AG09309 (cell line): Measurements from ENCODE around the gene ADGRD1.

ENCODE experiments used
- DNase-seq: peaks from one replicate; pipeline ENCODE4 v3.0.0-alpha.2; 2010; ENCODE audit warnings: low read depth
- H3K4me3 ChIP-seq: 2 replicates; pipeline ENCODE4 v1.5.1; 2011; ENCODE audit warnings: mild to moderate bottlenecking, low read depth, low read length, moderate library complexity; ENCODE audit not compliant: control insufficient read depth
- TF ChIP-seq, protein P1 (sequence below): IDR thresholded peaks from 2 replicates; pipeline ENCODE4 v1.5.1; 2011; ENCODE audit warnings: mild to moderate bottlenecking, low read depth, low read length, inconsistent platforms; ENCODE audit not compliant: insufficient read depth, control insufficient read depth; ENCODE audit errors: missing control alignments

The ADGRD1 gene

DNA sequence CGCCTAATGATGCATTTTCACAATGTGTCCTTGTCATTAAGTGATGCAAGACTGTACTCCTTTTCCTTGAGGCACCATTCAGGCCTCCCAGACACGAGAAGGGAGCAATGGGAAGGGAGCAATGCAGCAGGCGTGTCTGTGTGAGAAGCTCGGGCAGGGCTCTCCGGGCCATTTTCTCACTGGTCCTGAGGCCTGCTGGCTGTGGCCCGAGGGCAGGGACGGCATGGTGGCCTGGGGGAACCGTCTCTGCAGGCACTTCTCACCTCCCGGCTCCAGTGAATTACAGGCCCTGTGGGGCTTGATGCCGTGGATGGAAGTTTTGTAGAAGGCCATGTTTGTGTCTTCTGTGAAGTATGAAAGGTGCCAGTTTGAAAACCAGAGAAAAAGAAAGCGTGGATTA, 71.0 kb downstream of the ADGRD1 start:
- no peak for DNase-seq
- TF ChIP-seq, protein P1, sequence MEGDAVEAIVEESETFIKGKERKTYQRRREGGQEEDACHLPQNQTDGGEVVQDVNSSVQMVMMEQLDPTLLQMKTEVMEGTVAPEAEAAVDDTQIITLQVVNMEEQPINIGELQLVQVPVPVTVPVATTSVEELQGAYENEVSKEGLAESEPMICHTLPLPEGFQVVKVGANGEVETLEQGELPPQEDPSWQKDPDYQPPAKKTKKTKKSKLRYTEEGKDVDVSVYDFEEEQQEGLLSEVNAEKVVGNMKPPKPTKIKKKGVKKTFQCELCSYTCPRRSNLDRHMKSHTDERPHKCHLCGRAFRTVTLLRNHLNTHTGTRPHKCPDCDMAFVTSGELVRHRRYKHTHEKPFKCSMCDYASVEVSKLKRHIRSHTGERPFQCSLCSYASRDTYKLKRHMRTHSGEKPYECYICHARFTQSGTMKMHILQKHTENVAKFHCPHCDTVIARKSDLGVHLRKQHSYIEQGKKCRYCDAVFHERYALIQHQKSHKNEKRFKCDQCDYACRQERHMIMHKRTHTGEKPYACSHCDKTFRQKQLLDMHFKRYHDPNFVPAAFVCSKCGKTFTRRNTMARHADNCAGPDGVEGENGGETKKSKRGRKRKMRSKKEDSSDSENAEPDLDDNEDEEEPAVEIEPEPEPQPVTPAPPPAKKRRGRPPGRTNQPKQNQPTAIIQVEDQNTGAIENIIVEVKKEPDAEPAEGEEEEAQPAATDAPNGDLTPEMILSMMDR, result no peak
- no peak overlapping the region for H3K4me3 ChIP-seq

DNA sequence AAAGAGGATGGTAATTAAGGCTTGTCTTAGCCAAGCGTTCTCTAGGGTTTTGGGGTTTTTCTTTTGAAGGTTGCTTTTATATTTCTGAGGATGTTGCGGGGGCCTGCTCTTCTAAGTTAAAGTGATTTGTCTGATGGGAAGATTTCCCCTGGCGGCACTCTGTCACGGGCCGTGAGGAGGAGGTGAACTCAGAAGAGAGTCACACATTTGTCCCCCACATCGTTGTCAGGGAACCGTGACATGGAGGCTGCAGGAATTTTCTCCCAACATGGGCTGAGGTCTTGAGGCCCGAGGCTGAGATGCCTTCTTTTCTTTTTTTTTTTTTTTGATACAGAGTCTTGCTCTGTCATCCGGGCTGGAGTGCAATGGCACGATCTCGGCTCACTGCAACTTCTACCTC, 71.5 kb downstream of the ADGRD1 start:
- H3K4me3 ChIP-seq, result no peak overlapping the region
- DNase-seq, result no peak
- TF ChIP-seq, protein P1, result no peak

DNA sequence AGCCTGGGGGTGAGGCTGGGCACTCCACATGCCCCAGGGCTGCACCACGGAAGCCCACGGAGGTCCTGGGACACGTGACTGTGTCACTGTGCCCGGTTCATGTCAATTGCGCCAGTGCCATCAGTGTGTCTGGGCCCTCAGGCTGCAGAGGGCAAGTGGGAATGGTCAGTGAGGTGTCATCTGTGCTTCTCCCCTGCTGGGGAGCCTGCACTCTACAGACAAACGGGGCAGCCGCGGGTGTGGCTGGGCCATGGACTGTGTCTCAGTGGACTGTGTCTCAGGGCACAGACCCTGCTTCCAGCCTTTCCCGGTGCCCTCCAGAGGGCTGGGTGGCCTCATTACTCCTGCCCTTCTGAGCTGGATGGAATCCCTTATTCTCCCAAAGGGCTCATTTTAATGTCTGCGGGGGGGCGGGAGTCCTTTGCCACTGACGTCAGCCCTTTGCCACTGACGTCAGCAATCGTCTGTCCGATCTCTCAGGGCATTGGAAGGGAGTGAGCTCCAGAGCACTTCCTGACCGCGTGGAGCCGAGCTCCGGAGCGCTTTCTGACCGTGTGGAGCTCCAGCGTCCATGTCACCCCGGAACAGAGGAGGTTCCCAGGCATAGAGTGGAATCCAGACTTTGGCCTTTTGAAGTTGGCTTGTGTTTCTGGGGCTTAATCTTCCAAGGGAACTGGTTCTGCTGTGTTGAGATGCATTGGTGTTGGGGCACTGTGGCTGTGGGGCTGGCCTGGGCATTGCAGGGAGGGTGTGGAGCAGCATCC, 72.4 kb downstream of the ADGRD1 start:
- no peak overlapping the region for H3K4me3 ChIP-seq
- no peak for DNase-seq
- TF ChIP-seq, protein P1, result no peak

DNA sequence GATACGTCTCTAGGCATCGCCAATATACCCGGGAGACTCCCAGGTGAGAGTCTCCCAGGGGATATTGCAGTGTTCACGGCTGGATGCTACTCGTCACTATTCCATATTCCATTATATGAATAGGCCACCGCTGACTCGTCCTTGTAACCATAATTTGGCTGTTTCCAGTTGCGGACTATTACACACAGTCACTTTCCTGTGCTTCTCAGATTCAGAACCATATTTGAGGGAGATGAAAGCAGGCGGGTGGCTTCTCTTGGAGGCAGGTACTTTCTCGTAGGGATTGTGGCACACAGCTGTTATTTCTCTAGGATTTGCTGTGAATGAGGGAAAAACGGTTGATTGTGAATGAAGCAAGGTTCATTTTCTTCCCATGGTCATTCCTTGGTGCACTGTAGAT, 73.0 kb downstream of the ADGRD1 start:
- no peak overlapping the region for H3K4me3 ChIP-seq
- TF ChIP-seq, protein P1, result no peak
- no peak for DNase-seq

DNA sequence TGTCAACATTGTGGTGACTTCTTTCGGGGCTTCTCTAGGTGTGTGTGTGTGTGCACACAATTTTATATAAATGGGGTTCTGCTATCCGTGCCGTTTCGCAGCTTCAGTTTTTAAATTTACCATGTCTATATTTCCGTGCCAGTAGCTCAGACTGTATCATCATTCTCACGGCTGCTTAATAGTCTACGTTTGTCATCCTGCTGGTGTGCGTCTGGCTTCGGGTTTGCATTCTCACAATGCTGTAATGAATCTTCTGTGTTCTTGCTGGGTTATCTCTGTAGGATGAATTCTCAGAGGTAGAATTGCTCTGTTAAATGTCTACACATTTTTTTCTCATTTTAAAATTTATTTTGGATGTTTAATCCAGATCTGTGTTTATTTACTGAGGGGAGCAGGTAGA, 73.6 kb downstream of the ADGRD1 start:
- TF ChIP-seq, protein P1, result no peak
- DNase-seq, result no peak
- H3K4me3 ChIP-seq, result no peak overlapping the region

DNA sequence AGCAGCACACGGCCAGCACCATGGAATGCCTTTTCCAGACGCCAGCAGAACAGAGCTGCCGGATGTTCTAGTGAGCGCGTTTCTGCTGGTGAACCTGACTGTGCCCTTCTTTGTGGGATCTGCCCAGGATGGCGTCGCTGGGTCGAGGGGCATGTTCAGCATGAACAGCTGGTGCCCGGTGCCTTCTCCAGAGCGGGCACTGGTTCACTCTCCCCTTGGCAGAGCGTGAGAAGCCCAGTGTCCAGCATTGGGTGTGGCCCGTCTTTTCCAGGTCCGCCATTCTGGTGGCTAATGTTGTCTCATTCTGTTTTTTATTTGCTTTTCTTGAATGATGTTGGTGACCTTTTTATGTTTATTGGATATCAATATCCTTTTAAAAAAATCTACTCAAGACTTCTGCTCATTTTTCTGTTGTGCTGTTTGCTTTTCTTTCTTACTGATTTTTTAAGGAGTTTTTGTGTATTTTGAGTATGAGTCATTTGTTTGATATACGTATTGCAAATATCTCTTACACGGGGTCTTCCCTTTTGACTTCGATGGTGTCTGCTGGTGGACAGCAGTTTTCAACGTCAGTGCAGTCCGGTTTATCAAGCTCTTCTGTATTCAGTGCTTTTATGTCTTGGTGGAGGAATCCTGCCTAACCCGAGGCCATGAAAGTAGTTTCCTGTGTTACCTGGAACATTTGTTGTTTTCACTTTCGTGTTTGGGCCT, 74.3 kb downstream of the ADGRD1 start:
- TF ChIP-seq, protein P1, result no peak
- no peak overlapping the region for H3K4me3 ChIP-seq
- DNase-seq, result no peak
